ENCODE data around the gene IMMP2L. TPM values are rescaled to one million over a fixed set of nuclear protein-coding genes. Genes with fewer than 3 reads are reported as not detected.
A peak's percentile ranks its signal among the peaks of the same experiment; 100 is the strongest.

The IMMP2L gene
- total and polyA plus RNA-seq, 4 donors: 9.2 to 34.7 (median 11.1) TPM

DNA sequence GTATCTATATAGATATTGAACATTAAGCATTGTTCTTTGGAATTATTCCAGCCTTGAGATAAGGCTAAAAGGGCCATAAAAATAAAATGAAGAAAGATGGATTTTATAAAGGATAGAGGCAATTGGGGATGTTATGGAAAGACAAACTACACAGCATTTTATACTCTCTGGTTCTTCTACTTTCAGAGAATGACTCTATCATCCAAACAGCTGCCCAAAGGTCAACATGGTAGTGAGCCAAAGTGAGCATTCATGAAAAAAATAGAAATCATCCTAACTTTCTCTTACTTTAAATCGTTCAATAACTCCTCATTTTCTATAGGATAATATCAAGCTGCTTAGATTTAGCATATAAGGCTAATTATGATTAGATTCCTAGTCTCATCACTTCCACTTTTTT lies 25.2 kb downstream of the IMMP2L start:
- TF ChIP-seq, protein P1, sequence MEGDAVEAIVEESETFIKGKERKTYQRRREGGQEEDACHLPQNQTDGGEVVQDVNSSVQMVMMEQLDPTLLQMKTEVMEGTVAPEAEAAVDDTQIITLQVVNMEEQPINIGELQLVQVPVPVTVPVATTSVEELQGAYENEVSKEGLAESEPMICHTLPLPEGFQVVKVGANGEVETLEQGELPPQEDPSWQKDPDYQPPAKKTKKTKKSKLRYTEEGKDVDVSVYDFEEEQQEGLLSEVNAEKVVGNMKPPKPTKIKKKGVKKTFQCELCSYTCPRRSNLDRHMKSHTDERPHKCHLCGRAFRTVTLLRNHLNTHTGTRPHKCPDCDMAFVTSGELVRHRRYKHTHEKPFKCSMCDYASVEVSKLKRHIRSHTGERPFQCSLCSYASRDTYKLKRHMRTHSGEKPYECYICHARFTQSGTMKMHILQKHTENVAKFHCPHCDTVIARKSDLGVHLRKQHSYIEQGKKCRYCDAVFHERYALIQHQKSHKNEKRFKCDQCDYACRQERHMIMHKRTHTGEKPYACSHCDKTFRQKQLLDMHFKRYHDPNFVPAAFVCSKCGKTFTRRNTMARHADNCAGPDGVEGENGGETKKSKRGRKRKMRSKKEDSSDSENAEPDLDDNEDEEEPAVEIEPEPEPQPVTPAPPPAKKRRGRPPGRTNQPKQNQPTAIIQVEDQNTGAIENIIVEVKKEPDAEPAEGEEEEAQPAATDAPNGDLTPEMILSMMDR (IDR thresholded peaks at IDR 0.05; ENCODE audit: control extremely low read depth, extremely low read depth): no peak
- no peak overlapping the region for H3K4me3 ChIP-seq
- no peak for ATAC-seq (ENCODE audit: insufficient read depth, low FRiP score)
- peaks cover 0 to 9% (median 0%) of the 10 kb centered on the region in 5 donors for H3K4me1 ChIP-seq (ENCODE audit: control insufficient read depth in 5 of 5, insufficient read depth in 5 of 5, low read length in 5 of 5)
- WGBS, 2 donors: 84 to 88% methylated on average over 1 of the region's 1 CpG
- no peaks in the 10 kb centered on the region for H3K36me3 ChIP-seq (ENCODE audit: control insufficient read depth in 4 of 4, insufficient read depth in 4 of 4, low read length in 4 of 4)
- no peaks in the 10 kb centered on the region for H3K9me3 ChIP-seq (ENCODE audit: control insufficient read depth in 4 of 4, insufficient read depth in 3 of 4, low read length in 3 of 4)
- H3K27ac ChIP-seq (ENCODE audit: low read depth in 1 of 2, low read length in 1 of 2): no peak overlapping the region
- H3K27me3 ChIP-seq (ENCODE audit: control insufficient read depth in 3 of 3, insufficient read depth in 3 of 3, low read length in 2 of 3): no peaks in the 10 kb centered on the region
- no peak overlapping the region for H3K9ac ChIP-seq (ENCODE audit: insufficient read depth in 1 of 2, low read length in 2 of 2)
- DNase-seq: no peak

DNA sequence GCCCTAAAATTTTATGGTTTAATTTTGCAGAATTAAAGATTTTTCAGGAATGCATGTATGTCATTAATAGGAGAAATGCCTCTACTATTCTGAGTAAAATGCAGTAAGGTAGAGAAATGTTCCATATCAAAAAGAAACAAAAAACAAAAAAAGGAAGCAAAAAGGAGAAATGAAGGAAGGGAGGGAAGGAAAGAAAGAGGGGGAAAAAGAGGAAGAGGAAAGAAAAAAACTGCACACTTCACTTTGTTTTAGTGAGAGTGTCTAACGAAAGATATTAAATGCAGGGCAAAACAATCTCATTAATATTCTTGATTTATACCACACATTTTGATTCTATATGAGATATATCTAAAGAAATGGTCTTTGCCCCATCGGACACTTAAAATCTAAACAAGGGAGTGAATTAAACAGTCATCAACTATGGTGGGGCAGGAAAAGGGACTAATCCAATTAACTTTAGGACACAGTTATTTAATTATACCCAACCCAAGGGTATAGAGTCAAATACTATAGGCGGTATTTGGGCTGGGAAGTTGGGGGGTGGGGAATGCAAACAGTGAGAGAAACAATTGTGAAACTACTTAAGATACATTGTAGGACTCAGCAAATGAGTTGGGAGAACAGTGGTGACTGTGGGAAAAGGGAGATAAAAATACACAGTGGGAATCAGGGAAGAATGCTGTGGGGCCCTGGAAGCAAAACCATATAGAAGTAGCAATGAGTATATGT lies 27.0 kb downstream of the IMMP2L start:
- TF ChIP-seq, protein P1 (IDR thresholded peaks at IDR 0.05; ENCODE audit: control extremely low read depth, extremely low read depth): no peak
- no peak overlapping the region for H3K4me3 ChIP-seq
- no peak overlapping the region for H3K9ac ChIP-seq (ENCODE audit: insufficient read depth in 1 of 2, low read length in 2 of 2)
- ATAC-seq (ENCODE audit: insufficient read depth, low FRiP score) (no peak), DNase-seq (no peak)
- no peaks in the 10 kb centered on the region for H3K36me3 ChIP-seq (ENCODE audit: control insufficient read depth in 4 of 4, insufficient read depth in 4 of 4, low read length in 4 of 4)
- no peak overlapping the region for H3K27ac ChIP-seq (ENCODE audit: low read depth in 1 of 2, low read length in 1 of 2)
- H3K9me3 ChIP-seq (ENCODE audit: control insufficient read depth in 4 of 4, insufficient read depth in 3 of 4, low read length in 3 of 4): no peaks in the 10 kb centered on the region
- WGBS, 2 donors: 64 to 83% methylated on average over 3 of the region's 3 CpGs
- H3K27me3 ChIP-seq (ENCODE audit: control insufficient read depth in 3 of 3, insufficient read depth in 3 of 3, low read length in 2 of 3): no peaks in the 10 kb centered on the region
- H3K4me1 ChIP-seq (ENCODE audit: control insufficient read depth in 5 of 5, insufficient read depth in 5 of 5, low read length in 5 of 5): peaks cover 0 to 11% (median 0%) of the 10 kb centered on the region in 5 donors

DNA sequence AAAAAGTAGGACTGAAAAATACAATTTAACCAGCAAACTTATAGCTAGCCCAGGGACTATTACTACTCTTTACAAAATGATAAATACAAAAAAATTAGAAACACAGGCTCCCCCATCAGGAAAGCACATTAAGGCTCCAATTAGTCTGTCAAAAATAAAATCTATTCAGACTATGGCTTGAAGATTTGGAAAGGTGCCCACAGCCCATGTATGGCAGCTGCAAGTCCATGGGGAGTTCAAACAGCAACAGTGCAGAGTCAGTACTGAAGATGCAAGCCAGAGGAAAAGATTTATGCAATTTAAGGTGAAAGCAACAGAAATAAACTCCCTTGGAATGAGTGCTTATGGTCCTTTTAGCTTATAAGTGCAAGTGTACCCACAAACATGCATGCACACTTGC lies 29.7 kb downstream of the IMMP2L start:
- H3K4me1 ChIP-seq (ENCODE audit: control insufficient read depth in 5 of 5, insufficient read depth in 5 of 5, low read length in 5 of 5): peaks cover 0 to 13% (median 7%) of the 10 kb centered on the region in 5 donors
- H3K9ac ChIP-seq (ENCODE audit: insufficient read depth in 1 of 2, low read length in 2 of 2): no peak overlapping the region
- no peaks in the 10 kb centered on the region for H3K9me3 ChIP-seq (ENCODE audit: control insufficient read depth in 4 of 4, insufficient read depth in 3 of 4, low read length in 3 of 4)
- DNase-seq: peak in 2 of 3 donors; percentile 11 to 35
- H3K4me3 ChIP-seq: no peak overlapping the region
- H3K27me3 ChIP-seq (ENCODE audit: control insufficient read depth in 3 of 3, insufficient read depth in 3 of 3, low read length in 2 of 3): no peaks in the 10 kb centered on the region
- no peak for ATAC-seq (ENCODE audit: insufficient read depth, low FRiP score)
- peak overlapping the region in 1 of 2 donors; percentile 53 for H3K27ac ChIP-seq (ENCODE audit: low read depth in 1 of 2, low read length in 1 of 2)
- H3K36me3 ChIP-seq (ENCODE audit: control insufficient read depth in 4 of 4, insufficient read depth in 4 of 4, low read length in 4 of 4): no peaks in the 10 kb centered on the region
- TF ChIP-seq, protein P1 (IDR thresholded peaks at IDR 0.05; ENCODE audit: control extremely low read depth, extremely low read depth): no peak

Data from lung (tissue), 12 donors.